K562 (cell line): ENCODE measurements around the gene SNCB. TPM values are rescaled to one million over a fixed set of nuclear protein-coding genes. Genes with fewer than 3 reads are reported as not detected.
A peak's percentile ranks its signal among the peaks of the same experiment; 100 is the strongest.

Experiments used
- ATAC-seq: fragments of 200-7000 bp; cut with Tn5 transposase; 3 replicates; pipeline ENCODE4 v1.9.1; 2020; ENCODE audit warnings: moderate library complexity
- BruUV-seq: library from RNA; stranded (reverse); fragments of 400-500 nt; replicated peaks from 2 replicates; lab custom pipeline; 2021; lab: Mats Ljungman, UMichigan
- CTCF ChIA-PET: fragments of 300-600 bp; formaldehyde crosslinking; extraction: SDS; loops from one replicate; lab custom pipeline; 2021; ENCODE audit warnings: low intra/inter-chr PET ratio; lab: Yijun Ruan, JAX
- POLR2A ChIA-PET: fragments of 300-600, 350-650 bp; sonication (Branson Sonifier 250); formaldehyde crosslinking; extraction: SDS; loops from one replicate; lab custom pipeline; 2021; ENCODE audit warnings: antibody characterized with exemption, inconsistent platforms; lab: Yijun Ruan, JAX
- DNase-seq, 4 experiments: peaks; one replicate each; pipeline versions ENCODE4 v3.0.0 to v3.0.0-alpha.2; 2011 to 2018; ENCODE audit warnings: low spot score in 3 of 4, mixed read lengths in 3 of 4; ENCODE audit errors: extremely low read depth in 1 of 4
- FAIRE-seq: peaks from 2 replicates; lab custom pipeline; 2011; peaks lifted over from hg19 to GRCh38; lab: Jason Lieb, UNC
- H2AFZ ChIP-seq: 2 replicates; pipeline ENCODE4 v1.6.0; 2011; ENCODE audit warnings: low read depth, low read length, control low read depth, inconsistent platforms
- H3K27ac ChIP-seq: fragments of 200-600 bp; 3 replicates; pipeline ENCODE4 v1.8.0; 2011; ENCODE audit warnings: low read depth, mild to moderate bottlenecking, control low read depth, inconsistent platforms, low read length, moderate library complexity, mixed read lengths; ENCODE audit errors: extremely low read depth
- H3K27me3 ChIP-seq, 2 experiments: fragments of 300-600 bp in 1 of 2; 2 replicates in 1 of 2; 3 replicates in 1 of 2; pipeline versions ENCODE4 v1.6.0 to v1.8.0; 2011; ENCODE audit warnings: inconsistent platforms in 2 of 2, low read length in 2 of 2, mild to moderate bottlenecking in 1 of 2, mixed read lengths in 1 of 2, moderate library complexity in 1 of 2; ENCODE audit not compliant: control insufficient read depth in 2 of 2, insufficient read depth in 2 of 2
- H3K36me3 ChIP-seq: fragments of 300-600 bp; 3 replicates; pipeline ENCODE4 v1.8.0; 2011; ENCODE audit warnings: mild to moderate bottlenecking, low read length, inconsistent platforms; ENCODE audit not compliant: control insufficient read depth, insufficient read depth
- H3K4me1 ChIP-seq, 2 experiments: fragments of 200-600 bp in 1 of 2; replicated peaks in 1 of 2; 2 replicates in 1 of 2; 3 replicates in 1 of 2; pipeline versions ENCODE4 v1.5.1 to v1.8.0; 2011; ENCODE audit warnings: inconsistent platforms in 2 of 2, low read length in 2 of 2, mild to moderate bottlenecking in 1 of 2, mixed read lengths in 1 of 2, moderate library complexity in 1 of 2; ENCODE audit not compliant: control insufficient read depth in 2 of 2, insufficient read depth in 2 of 2
- H3K4me2 ChIP-seq: 2 replicates; pipeline ENCODE4 v1.6.1; 2011; ENCODE audit warnings: low read length, control low read depth, inconsistent platforms, mixed read lengths; ENCODE audit not compliant: insufficient read depth
- H3K4me3 ChIP-seq: fragments of 200-600 bp; sonication (generic), shearing (Covaris generic); 2 replicates; pipeline ENCODE4 v1.5.1; 2016; ENCODE audit warnings: control low read depth, inconsistent platforms
- H3K79me2 ChIP-seq: fragments of 200-600 bp; 3 replicates; pipeline ENCODE4 v1.8.0; 2011; ENCODE audit warnings: low read length, inconsistent platforms; ENCODE audit not compliant: control insufficient read depth, insufficient read depth
- H3K9ac ChIP-seq, 2 experiments: 2 replicates each; pipeline versions ENCODE4 v1.6.0 to v1.6.1; 2011; ENCODE audit warnings: low read depth in 2 of 2, low read length in 2 of 2, control low read depth in 1 of 2, inconsistent platforms in 1 of 2, mild to moderate bottlenecking in 1 of 2, mixed read lengths in 1 of 2; ENCODE audit not compliant: insufficient read depth in 1 of 2
- H3K9me1 ChIP-seq: one replicate; pipeline ENCODE4 v1.6.0; 2011; ENCODE audit warnings: inconsistent platforms, mild to moderate bottlenecking, low read length, moderate library complexity; ENCODE audit not compliant: control insufficient read depth, insufficient read depth
- H3K9me3 ChIP-seq: replicated peaks from 2 replicates; pipeline ENCODE4 v1.5.1; 2011; ENCODE audit warnings: low read depth, low read length, inconsistent platforms; ENCODE audit not compliant: control insufficient read depth, insufficient read depth
- H4K20me1 ChIP-seq: replicated peaks from 2 replicates; pipeline ENCODE4 v1.6.1; 2011; ENCODE audit warnings: low read length, inconsistent platforms, mixed read lengths; ENCODE audit not compliant: control insufficient read depth, insufficient read depth
- ARHGAP35 ChIP-seq: fragments of 450-650 bp; IDR thresholded peaks from 2 replicates; pipeline ENCODE4 v1.6.1; 2018; ENCODE audit not compliant: partially characterized antibody
- CREB1 ChIP-seq, 2 experiments: sonication (generic) in 1 of 2; formaldehyde crosslinking in 1 of 2; IDR thresholded peaks; 2 replicates each; pipeline versions ENCODE4 v1.6.1 to v1.8.0; 2012 to 2022; ENCODE audit warnings: inconsistent platforms in 1 of 2, mild to moderate bottlenecking in 1 of 2, missing genetic modification reagents in 1 of 2, moderate library complexity in 1 of 2
- DLX4 ChIP-seq: fragments of 250-450 bp; sonication (Bioruptor Pico); IDR thresholded peaks from 2 replicates; pipeline ENCODE4 v1.6.1; 2021; ENCODE audit warnings: mild to moderate bottlenecking
- ELK3 ChIP-seq: fragments of 450-650 bp; formaldehyde crosslinking; IDR thresholded peaks from 2 replicates; pipeline ENCODE4 v1.4.0; 2020; ENCODE audit warnings: mild to moderate bottlenecking
- FOXK2 ChIP-seq, 2 experiments: fragments of 450-650 bp; IDR thresholded peaks in 1 of 2; conservative IDR thresholded peaks in 1 of 2; 2 replicates each; pipeline ENCODE4 v1.6.1; 2016; ENCODE audit warnings: low read depth in 2 of 2, mild to moderate bottlenecking in 1 of 2
- GTF2E2 ChIP-seq: fragments of 200-800 bp; sonication (Bioruptor generic); IDR thresholded peaks from 2 replicates; pipeline ENCODE4 v1.6.1; 2016; ENCODE audit warnings: missing genetic modification characterization, missing compliant biosample characterization
- NCOA6 ChIP-seq: fragments of 450-650 bp; IDR thresholded peaks from 2 replicates; pipeline ENCODE4 v1.6.1; 2017; ENCODE audit warnings: mild to moderate bottlenecking
- POLR2G ChIP-seq: fragments of 200-400 bp; formaldehyde crosslinking; IDR thresholded peaks from 2 replicates; pipeline ENCODE4 v1.6.1; 2017; ENCODE audit warnings: low read depth, mild to moderate bottlenecking, antibody characterized with exemption, low read length, moderate library complexity
- U2AF1 ChIP-seq: fragments of 200-400 bp; formaldehyde crosslinking; optimal IDR thresholded peaks from 2 replicates; pipeline ENCODE3; 2017; ENCODE audit warnings: mild to moderate bottlenecking, low read depth, low read length, moderate library complexity
- ZFP36 ChIP-seq: fragments of 150-350 bp; IDR thresholded peaks from 2 replicates; pipeline ENCODE4 v1.6.1; 2018; ENCODE audit warnings: low read length, low read depth; ENCODE audit not compliant: partially characterized antibody
- ZNF639 ChIP-seq, 2 experiments: fragments of 200-800 bp in 1 of 2; sonication (Bioruptor generic) in 1 of 2; sonication (generic) in 1 of 2; formaldehyde crosslinking in 1 of 2; IDR thresholded peaks in 1 of 2; conservative IDR thresholded peaks in 1 of 2; 2 replicates each; pipeline versions ENCODE4 v1.5.0 to v1.6.1; 2016 to 2020; ENCODE audit warnings: missing compliant biosample characterization in 1 of 2, missing genetic modification characterization in 1 of 2, missing genetic modification reagents in 1 of 2
- ZNF696 ChIP-seq: fragments of 250-450 bp; sonication (Bioruptor Pico); conservative IDR thresholded peaks from 2 replicates; pipeline ENCODE4 v1.4.0; 2020; ENCODE audit warnings: mild to moderate bottlenecking, moderate library complexity
- WGBS: fragments of 100-300 bp; shearing (Covaris generic); methylation state at CpG from one replicate; pipeline ENCODE4 v1.1.6; 2016; ENCODE audit warnings: low coverage, mixed read lengths; ENCODE audit not compliant: insufficient coverage; ENCODE audit errors: missing lambda C conversion rate; 5-methylcytosine and 5-hydroxymethylcytosine counted together
- in situ Hi-C: fragments of 300-500 bp; cut with MboI; formaldehyde crosslinking; loops from 4 replicates; pipeline ENCODE4 v1.15.0; 2018; ENCODE audit warnings: inconsistent platforms, mixed read lengths
- intact Hi-C: fragments of 100-400 bp; cut with micrococcal nuclease; formaldehyde crosslinking; loops from 2 replicates; pipeline ENCODE4 v1.14.2; 2022
- polyA plus RNA-seq, 8 experiments: library from polyadenylated mRNA; depleted of rRNA in 4 of 8; stranded (reverse) in 5 of 8; unstranded in 3 of 8; fragments of >200 nt; fragmentation: Nextera tagmentation in 2 of 8; fragmentation: Illumina TruSeq in 1 of 8; extraction: Ambion mirVana in 2 of 8; extraction: Trizol in 1 of 8; gene quantifications; 2 replicates each; pipeline versions ENCODE4 v1.2.1 to v1.2.3, GENCODE V29; 2011 to 2014; ENCODE audit warnings: inconsistent platforms in 1 of 8, missing spikeins in 1 of 8
- total RNA-seq, 7 experiments: library from RNA; depleted of rRNA in 6 of 7; stranded (reverse); fragments of >200 nt in 6 of 7; fragmentation: Illumina TruSeq in 2 of 7; extraction: Trizol in 2 of 7; gene quantifications; 2 replicates each; pipeline versions ENCODE4 v1.2.1 to v1.2.3, GENCODE V29; 2011 to 2021; ENCODE audit warnings: low replicate concordance in 1 of 7
- TF ChIP-seq, protein P1 (sequence below), 3 experiments: fragments of 200-800 bp in 1 of 3; sonication (Bioruptor generic) in 1 of 3; sonication (generic) in 1 of 3; formaldehyde crosslinking in 1 of 3; IDR thresholded peaks; 2 replicates each; pipeline versions ENCODE4 v1.6.1 to v1.8.0; 2016 to 2022; ENCODE audit warnings: mild to moderate bottlenecking in 2 of 3, missing compliant biosample characterization in 2 of 3, missing genetic modification characterization in 2 of 3, missing genetic modification reagents in 1 of 3
- TF ChIP-seq, protein P2 (sequence below): fragments of 450-650 bp; formaldehyde crosslinking; IDR thresholded peaks from 2 replicates; pipeline ENCODE4 v1.4.0; 2022; ENCODE audit warnings: mild to moderate bottlenecking, moderate library complexity

The SNCB gene
- total and polyA plus RNA-seq, 9 of the 15 experiments (the other 6 are each of a cell fraction or from before 2014, with no cell fraction given): not detected

DNA sequence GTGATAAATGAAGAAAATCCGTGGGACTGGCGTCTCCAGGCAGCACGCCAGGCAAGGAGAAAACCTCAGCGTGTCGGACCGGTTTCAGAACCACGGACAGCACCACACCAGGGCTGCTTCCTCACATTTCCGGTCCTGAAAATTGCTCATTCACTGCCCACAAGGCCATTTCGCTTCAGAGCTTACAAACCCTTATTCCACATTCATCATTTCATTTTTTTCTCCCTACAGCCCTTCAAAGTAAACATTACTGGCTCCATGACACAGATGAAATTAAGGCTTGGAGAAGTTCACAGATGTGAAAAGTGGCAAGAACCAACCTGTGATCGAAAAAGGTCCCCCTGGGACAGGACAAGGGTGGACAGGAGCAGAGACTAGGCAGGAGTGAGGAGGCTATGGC lies 18.9 kb downstream of the SNCB start (continued):
- TF ChIP-seq DLX4 (CRISPR knock-in tag): no peak

DNA sequence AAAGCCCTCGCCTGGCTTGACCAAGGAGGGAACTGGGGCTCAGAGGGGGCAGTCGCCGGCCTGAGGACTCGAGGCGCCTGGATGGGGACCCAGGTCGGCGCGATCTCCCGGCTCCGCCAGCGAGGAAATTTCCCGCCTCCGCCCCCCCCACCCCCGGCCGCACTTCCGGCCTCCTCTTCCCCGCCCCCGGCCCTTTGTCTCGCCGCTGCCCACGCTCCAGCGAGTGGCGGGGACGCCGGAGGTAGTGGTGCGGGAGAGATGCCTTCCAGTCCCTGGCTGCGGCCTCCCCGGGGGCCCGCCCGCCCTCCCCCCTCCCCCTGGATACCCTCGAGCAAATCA lies 19.9 kb downstream of the SNCB start:
- BruUV-seq: no TSS peak
- peak overlapping the region; percentile 56 to 91; a peak in 3 of 4 replicates for H3K9ac ChIP-seq
- in situ Hi-C loops: no loop called here
- ATAC-seq: peak; percentile 4; the same call in 2 of the 3 replicates
- H3K36me3 ChIP-seq: peaks cover 3% of the 10 kb centered on the region; the same call in 2 of the 3 replicates
- peak; percentile 36 to 65 (median 58) for DNase-seq
- peaks cover 0 to 7% of the 10 kb centered on the region in 2 experiments; a peak in 2 of 5 replicates for H3K27me3 ChIP-seq
- no peaks in the 10 kb centered on the region for H3K9me3 ChIP-seq
- POLR2A ChIA-PET: no interaction called here
- peaks cover 2% of the 10 kb centered on the region; the same call in 1 of the 3 replicates for H3K79me2 ChIP-seq
- peak overlapping the region; percentile 92 for H2AFZ ChIP-seq
- CTCF ChIA-PET: interaction anchor here (0.5 to 1.5 kb wide), 2 partner anchors 24 to 194 kb away, joined by 3 to 7 read pairs; partner anchors contain the start of gene CLTB
- H4K20me1 ChIP-seq: peaks cover 34% of the 10 kb centered on the region
- peak overlapping the region; percentile 63 for H3K4me3 ChIP-seq
- peak overlapping the region; percentile 62; the same call in 1 of the 3 replicates for H3K27ac ChIP-seq
- FAIRE-seq: no peak
- peaks cover 23 to 30% of the 10 kb centered on the region in 2 experiments; a peak in 4 of 5 replicates for H3K4me1 ChIP-seq
- 0% methylated on average over 1 of the region's 31 CpGs for WGBS
- H3K9me1 ChIP-seq: peaks cover 9% of the 10 kb centered on the region
- H3K4me2 ChIP-seq: peak overlapping the region; percentile 83
- intact Hi-C loops: loop anchor here (2.0 kb wide), 1 partner anchor 36 kb away; no protein-coding TSS in a partner anchor
- TF ChIP-seq NCOA6: 0 out of 2 replicates have a peak, but pooled peaks have one; percentile 5
- TF ChIP-seq FOXK2 (conservative IDR thresholded peaks at IDR 0.05 in 1 of 2, IDR thresholded peaks at IDR 0.05 in 1 of 2; ENCODE audit: low read depth in 2 of 2): no peak
- no peak for TF ChIP-seq ZNF639 (CRISPR knock-in tag; conservative IDR thresholded peaks at IDR 0.05 in 1 of 2, IDR thresholded peaks at IDR 0.05 in 1 of 2)
- TF ChIP-seq, protein P1, sequence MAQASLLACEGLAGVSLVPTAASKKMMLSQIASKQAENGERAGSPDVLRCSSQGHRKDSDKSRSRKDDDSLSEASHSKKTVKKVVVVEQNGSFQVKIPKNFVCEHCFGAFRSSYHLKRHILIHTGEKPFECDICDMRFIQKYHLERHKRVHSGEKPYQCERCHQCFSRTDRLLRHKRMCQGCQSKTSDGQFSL (CRISPR knock-in tag; IDR thresholded peaks at IDR 0.05): 0 out of 2 replicates have a peak, but pooled peaks have one; percentile 54
- TF ChIP-seq, protein P1 (tag; IDR thresholded peaks at IDR 0.05): peak in 1 of 2 experiments; percentile 80; a peak in 2 of 4 replicates
- no peak for TF ChIP-seq ARHGAP35
- no peak for TF ChIP-seq GTF2E2 (tag)
- no peak for TF ChIP-seq U2AF1
- no peak for TF ChIP-seq ZFP36
- TF ChIP-seq ZNF696 (CRISPR knock-in tag): no peak
- TF ChIP-seq CREB1 (IDR thresholded peaks at IDR 0.05): no peak
- TF ChIP-seq CREB1 (CRISPR knock-in tag; IDR thresholded peaks at IDR 0.05): no peak
- no peak for TF ChIP-seq ELK3 (CRISPR knock-in tag)
- no peak for TF ChIP-seq POLR2G
- TF ChIP-seq, protein P2, sequence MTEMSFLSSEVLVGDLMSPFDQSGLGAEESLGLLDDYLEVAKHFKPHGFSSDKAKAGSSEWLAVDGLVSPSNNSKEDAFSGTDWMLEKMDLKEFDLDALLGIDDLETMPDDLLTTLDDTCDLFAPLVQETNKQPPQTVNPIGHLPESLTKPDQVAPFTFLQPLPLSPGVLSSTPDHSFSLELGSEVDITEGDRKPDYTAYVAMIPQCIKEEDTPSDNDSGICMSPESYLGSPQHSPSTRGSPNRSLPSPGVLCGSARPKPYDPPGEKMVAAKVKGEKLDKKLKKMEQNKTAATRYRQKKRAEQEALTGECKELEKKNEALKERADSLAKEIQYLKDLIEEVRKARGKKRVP: no peak
